HuH-7.5 (cell line): Measurements from ENCODE around the gene NXPH4.

ENCODE experiments used
- DNase-seq: peaks from one replicate; pipeline ENCODE4 v3.0.0; 2011; ENCODE audit warnings: low spot score

NXPH4 gene

GRCh38 chr12:57183939-57184725, 32.5 kb upstream of the NXPH4 start:
- no peak for DNase-seq

- no peak for DNase-seq
These were observed 31.2 kb upstream of the NXPH4 start for GRCh38 chr12:57185403-57185802.

- DNase-seq, result no peak
These were observed 30.6 kb upstream of the NXPH4 start for GRCh38 chr12:57185906-57186508.

GRCh38 chr12:57187222-57188089, 29.1 kb upstream of the NXPH4 start:
- no peak for DNase-seq

GRCh38 chr12:57188090-57188425, 28.5 kb upstream of the NXPH4 start:
- DNase-seq, result no peak

- no peak for DNase-seq
These were observed 26.6 kb upstream of the NXPH4 start for GRCh38 chr12:57190037-57190436.

GRCh38 chr12:57190821-57191220, 25.8 kb upstream of the NXPH4 start:
- no peak for DNase-seq

GRCh38 chr12:57191410-57191809, 25.2 kb upstream of the NXPH4 start:
- DNase-seq, result no peak

GRCh38 chr12:57192920-57193319, 23.7 kb upstream of the NXPH4 start:
- no peak for DNase-seq

GRCh38 chr12:57193706-57194245, 22.8 kb upstream of the NXPH4 start:
- no peak for DNase-seq

- DNase-seq, result no peak
These were observed 22.3 kb upstream of the NXPH4 start for GRCh38 chr12:57194253-57194652.

GRCh38 chr12:57195186-57195585, 21.4 kb upstream of the NXPH4 start:
- no peak for DNase-seq

GRCh38 chr12:57195611-57196371, 20.8 kb upstream of the NXPH4 start:
- DNase-seq, result no peak

- no peak for DNase-seq
These were observed 20.2 kb upstream of the NXPH4 start for GRCh38 chr12:57196439-57196838.

- DNase-seq, result no peak
These were observed 19.6 kb upstream of the NXPH4 start for GRCh38 chr12:57196956-57197355.

GRCh38 chr12:57198329-57198728, 18.3 kb upstream of the NXPH4 start:
- no peak for DNase-seq

GRCh38 chr12:57199191-57199590, 17.4 kb upstream of the NXPH4 start:
- DNase-seq, result no peak

GRCh38 chr12:57200497-57200896, 16.1 kb upstream of the NXPH4 start:
- no peak for DNase-seq

- DNase-seq, result no peak
These were observed 15.4 kb upstream of the NXPH4 start for GRCh38 chr12:57201219-57201618.

GRCh38 chr12:57201631-57202030, 15.0 kb upstream of the NXPH4 start:
- DNase-seq, result no peak

- DNase-seq, result no peak
These were observed 14.3 kb upstream of the NXPH4 start for GRCh38 chr12:57202321-57202720.

GRCh38 chr12:57203201-57203600, 13.4 kb upstream of the NXPH4 start:
- DNase-seq, result no peak
